SIG-M5 (cell line): ENCODE measurements around the gene MAP3K10.

Experiments
- DNase-seq: peaks from one replicate; lab custom pipeline; 2025; lab: John Stamatoyannopoulos, UW

Gene MAP3K10

DNA sequence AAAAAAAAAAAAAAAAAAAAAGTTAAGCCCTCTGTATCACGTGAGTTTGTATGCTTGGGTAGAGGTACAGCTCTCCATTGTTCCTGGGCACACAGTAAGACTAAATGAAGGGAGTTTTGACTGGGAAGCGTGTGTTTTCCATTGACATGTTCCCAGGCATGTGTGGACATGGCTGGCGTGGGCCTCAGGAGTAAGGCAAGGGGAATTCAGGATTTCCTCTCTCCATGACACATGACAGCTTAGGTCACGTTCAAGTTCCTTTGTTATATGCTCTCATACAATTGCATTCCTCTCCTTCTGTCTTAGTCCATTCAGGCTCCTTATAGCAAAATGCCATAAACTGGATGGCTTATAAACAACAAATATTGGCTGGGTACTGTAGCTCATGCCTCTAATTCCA is 17.1 kb upstream of the MAP3K10 start:
- no peak for DNase-seq

DNA sequence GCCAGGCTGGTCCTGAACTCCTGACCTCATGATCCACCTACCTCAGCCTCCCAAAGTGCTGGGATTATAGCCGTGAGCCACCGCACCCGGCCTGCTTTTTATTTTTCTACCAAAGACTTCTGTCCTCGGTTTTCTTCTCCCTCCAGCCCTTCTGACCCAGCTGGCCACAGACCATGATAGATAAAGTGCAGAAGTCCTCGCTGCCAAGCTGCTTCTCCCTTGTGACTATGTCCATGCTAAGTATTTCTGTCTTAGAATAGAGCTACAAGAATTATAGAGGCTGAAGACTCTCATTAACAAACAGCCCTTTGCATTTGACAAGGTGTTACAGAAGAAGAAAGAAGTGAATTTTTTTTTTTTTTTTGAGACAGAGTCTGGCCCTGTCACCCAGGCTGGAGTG is 15.4 kb upstream of the MAP3K10 start:
- no peak for DNase-seq

DNA sequence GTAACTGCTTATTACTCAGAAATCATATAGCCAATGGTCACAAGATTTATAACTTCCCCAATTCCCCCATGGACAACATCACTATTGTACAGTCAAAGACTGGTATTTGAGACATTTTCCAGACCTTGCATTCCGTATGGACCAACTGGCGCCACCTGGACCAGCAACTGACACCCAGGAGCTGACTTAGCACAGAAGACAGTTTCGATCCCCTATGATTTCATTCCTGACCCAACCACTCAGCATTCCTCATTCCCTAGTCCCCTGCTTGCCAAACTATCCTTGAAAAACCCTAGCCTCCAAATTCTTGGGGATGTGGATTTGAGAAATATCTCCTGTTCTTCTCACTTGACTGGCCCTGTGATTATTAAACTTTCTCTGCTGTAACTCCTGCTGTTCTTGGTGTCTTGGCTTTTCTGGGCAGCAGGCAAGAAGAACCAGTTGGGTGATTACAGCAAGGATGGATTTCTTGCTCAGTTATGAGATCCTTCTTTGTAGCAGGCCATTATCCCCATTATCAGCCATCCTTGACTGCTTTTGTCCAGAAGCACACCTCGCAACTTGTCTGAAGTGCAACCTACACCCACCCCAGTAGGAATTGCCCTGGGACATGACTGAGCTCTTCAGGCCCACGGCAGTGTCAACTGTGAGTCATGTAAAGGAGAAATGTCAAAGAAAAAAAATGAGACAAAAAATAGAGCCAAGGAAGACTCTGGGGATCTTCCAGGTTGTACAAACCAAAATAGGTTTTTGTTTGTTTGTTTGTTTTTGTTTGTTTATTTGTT is 13.7 kb upstream of the MAP3K10 start:
- no peak for DNase-seq

DNA sequence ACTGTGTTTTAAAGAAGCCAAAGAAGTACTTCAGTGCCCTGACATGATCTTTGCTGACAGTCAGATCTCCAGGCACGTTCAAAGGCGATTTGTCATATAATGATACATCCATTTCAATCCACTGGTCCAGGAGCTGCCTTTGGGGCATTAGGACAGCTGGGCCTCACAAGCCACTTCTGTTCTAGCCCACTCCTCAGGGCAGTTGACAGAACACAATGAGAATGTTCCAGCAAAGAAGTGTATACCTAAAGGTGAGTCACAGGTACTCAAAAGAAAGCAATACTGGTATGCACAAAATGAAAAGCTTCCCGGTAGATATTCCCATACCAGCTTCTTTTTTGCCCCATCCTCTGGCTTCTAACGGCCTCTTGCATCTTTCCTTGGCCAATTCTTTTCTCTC is 12.5 kb upstream of the MAP3K10 start:
- DNase-seq, result no peak

- no peak for DNase-seq
Observed at GRCh38 chr19:40184273-40184672, 7.0 kb upstream of the MAP3K10 start.

DNA sequence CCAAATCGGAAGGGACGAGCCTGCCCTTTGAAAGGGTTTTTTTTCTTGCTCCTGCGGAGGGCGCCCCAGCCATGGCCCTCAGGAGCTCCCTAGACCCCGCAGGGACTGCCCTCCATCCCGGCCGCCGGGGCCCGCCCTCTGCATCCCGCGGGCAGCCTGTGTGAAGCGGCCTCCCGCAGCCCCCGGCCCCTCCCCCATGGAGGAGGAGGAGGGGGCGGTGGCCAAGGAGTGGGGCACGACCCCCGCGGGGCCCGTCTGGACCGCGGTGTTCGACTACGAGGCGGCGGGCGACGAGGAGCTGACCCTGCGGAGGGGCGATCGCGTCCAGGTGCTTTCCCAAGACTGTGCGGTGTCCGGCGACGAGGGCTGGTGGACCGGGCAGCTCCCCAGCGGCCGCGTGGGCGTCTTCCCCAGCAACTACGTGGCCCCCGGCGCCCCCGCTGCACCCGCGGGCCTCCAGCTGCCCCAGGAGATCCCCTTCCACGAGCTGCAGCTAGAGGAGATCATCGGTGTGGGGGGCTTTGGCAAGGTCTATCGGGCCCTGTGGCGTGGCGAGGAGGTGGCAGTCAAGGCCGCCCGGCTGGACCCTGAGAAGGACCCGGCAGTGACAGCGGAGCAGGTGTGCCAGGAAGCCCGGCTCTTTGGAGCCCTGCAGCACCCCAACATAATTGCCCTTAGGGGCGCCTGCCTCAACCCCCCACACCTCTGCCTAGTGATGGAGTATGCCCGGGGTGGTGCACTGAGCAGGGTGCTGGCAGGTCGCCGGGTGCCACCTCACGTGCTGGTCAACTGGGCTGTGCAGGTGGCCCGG is 815 bp downstream of the MAP3K10 start:
- no peak for DNase-seq

- DNase-seq, result no peak
Observed at GRCh38 chr19:40192758-40193586, 1.7 kb downstream of the MAP3K10 start.

DNA sequence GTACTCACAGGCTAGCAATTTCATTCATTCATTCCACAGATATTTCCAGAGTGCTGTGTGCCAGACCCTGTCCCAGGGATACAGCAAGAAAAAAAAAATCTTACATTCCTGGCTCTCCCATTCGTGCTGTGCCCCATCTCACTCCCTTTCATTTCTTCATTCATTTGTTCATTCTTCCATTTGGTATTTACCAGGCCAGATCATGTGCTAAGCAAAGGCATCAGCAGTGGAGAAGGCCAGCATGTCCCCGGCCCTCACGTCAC is 2.3 kb downstream of the MAP3K10 start:
- no peak for DNase-seq

DNA sequence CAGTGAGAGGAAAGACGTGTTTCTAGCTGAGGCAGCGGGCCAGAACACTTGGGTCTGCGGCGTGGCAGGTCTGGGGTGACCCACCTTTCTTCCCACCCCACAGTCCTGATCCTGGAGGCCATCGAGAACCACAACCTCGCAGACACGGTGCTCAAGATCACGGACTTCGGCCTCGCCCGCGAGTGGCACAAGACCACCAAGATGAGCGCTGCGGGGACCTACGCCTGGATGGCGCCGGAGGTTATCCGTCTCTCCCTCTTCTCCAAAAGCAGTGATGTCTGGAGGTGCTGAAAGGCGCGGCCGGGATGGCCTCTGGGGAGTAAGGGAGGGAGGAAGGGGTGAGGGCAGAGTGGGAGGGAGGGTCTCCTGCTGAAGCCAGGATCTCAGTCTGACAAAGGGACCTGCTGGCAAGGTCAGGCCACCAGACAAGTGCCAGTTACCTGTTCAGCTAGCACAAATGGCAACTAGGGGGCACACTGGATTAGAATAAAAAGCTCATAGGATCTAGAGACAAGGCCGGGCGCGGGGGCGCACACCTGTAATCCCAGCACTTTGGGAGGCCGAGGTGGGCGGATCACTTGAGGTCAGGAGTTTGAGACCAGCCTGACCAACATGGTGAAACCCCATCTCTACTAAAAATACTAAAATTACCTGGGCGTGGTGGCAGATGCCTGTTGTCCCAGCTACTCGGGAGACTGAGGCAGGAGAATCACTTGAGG is 7.2 kb downstream of the MAP3K10 start:
- DNase-seq, result no peak

DNA sequence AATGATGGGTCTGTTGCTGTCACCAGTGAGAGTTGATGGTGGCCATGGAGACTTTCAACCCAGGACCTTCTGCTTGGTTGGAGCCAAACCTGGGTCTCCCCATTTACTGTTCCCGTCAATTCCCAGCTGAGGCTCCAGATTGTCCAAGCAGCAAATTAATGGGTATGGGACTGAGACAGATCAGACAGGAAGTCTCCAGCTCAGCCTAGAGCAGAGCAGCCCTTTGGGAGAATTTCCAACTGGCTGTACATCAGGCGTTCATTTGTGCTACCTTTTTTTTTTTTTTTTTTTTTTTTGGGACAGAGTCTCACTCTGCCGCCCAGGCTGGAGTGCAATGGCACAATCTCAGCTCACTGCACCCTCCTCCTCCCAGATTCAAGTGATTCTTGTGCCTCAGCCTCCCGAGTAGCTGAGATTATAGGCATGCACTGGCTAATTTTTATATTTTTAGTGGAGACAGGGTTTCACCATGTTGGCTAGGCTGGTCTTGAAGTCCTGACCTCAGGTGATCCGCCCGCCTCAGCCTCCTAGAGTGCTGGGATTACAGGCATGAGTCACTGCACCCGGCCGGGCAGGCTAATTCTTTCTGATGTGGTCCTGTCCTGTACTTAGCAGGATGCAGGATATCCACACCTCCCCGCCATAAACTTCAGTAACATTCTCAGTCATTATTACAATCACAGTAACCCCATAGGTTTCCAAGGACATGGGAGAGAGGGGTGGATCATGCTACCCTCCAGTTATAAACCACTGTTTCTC is 9.3 kb downstream of the MAP3K10 start:
- DNase-seq, result no peak

GRCh38 chr19:40204381-40204780 is 13.2 kb downstream of the MAP3K10 start:
- DNase-seq, result no peak

DNA sequence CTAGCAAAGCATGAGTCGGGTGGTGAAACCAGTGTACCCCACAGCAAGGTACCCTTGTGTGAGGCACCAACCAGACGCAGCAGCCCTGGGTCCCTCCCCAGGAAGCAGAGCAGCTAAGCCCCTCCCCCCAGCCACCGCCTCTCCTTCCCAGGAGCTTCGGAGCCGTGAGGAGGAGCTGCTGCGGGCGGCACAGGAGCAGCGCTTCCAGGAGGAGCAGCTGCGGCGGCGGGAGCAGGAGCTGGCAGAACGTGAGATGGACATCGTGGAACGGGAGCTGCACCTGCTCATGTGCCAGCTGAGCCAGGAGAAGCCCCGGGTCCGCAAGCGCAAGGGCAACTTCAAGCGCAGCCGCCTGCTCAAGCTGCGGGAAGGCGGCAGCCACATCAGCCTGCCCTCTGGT is 14.5 kb downstream of the MAP3K10 start:
- no peak for DNase-seq

GRCh38 chr19:40208602-40209001 is 17.4 kb downstream of the MAP3K10 start:
- no peak for DNase-seq

- DNase-seq, result no peak
Observed at GRCh38 chr19:40210889-40211288, 19.7 kb downstream of the MAP3K10 start.

DNA sequence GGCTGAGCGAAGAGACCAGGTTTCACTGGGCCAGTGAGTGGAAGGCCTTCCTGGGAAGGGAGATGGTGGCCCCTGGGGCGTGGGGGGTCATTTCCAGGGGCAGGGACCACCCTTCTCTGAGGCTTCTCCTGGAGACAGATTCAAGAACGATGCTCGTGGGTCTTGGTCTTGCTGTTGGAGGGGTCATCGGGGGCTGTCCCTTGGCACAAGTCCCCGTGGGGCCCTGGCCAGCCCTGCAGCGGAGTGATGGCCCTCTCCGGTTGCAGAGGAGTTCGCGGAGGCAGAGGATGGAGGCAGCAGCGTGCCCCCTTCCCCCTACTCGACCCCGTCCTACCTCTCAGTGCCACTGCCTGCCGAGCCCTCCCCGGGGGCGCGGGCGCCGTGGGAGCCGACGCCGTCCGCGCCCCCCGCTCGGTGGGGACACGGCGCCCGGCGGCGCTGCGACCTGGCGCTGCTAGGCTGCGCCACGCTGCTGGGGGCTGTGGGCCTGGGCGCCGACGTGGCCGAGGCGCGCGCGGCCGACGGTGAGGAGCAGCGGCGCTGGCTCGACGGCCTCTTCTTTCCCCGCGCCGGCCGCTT is 22.1 kb downstream of the MAP3K10 start:
- no peak for DNase-seq

DNA sequence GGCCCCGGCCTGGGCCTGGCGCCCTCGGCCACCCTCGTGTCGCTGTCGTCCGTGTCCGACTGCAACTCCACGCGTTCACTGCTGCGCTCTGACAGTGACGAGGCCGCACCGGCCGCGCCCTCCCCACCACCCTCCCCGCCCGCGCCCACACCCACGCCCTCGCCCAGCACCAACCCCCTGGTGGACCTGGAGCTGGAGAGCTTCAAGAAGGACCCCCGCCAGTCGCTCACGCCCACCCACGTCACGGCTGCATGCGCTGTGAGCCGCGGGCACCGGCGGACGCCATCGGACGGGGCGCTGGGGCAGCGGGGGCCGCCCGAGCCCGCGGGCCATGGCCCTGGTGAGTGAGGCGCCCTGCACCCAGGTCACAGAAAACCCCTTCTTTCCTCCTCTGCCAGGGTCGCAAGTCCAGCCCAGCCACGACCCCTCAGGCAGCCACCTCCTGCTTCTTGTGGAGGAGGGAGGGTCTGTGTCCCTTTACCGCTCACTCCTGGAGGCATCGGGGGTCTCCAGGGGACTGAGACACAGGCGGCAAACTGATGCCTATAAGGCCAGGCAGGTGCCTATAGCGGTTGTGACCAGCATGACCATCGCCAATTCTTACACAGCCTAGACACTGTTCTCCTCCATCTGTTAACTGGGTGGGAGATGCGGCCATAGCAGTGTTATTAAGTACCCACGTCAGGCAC is 22.8 kb downstream of the MAP3K10 start:
- DNase-seq, result no peak

DNA sequence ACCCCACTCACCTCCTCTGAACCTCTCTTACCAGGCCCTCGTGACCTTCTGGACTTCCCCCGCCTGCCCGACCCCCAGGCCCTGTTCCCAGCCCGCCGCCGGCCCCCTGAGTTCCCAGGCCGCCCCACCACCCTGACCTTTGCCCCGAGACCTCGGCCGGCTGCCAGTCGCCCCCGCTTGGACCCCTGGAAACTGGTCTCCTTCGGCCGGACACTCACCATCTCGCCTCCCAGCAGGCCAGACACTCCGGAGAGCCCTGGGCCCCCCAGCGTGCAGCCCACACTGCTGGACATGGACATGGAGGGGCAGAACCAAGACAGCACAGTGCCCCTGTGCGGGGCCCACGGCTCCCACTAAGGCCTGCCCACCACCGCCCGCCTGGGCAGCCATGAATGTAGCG is 23.7 kb downstream of the MAP3K10 start:
- DNase-seq, result no peak

- no peak for DNase-seq
Observed at GRCh38 chr19:40216013-40216776, 25.0 kb downstream of the MAP3K10 start.

DNA sequence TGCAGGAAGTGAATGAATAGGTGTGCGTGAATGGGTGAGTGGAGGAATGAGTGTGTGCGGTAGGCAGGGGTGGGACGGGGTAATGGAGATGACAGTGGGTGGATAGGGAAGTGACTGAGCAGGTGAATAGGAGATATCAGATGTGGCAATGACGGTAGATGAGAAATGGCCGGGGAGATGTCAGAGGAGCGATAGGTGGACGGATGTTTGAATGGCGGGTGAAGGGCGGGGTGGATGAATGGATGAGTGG is 25.5 kb downstream of the MAP3K10 start:
- no peak for DNase-seq
